Left ventricle myocardium inferior (tissue), 1 donor: ENCODE results near the gene BRF1. TPM values are rescaled to one million over a fixed set of nuclear protein-coding genes. Genes with fewer than 3 reads are reported as not detected.

Source experiments
- DNase-seq: peaks from one replicate; pipeline ENCODE4 v3.0.0-alpha.2; 2020
- H3K27ac ChIP-seq: fragments of 200-600 bp; replicated peaks from 2 replicates; pipeline ENCODE4 v1.8.0; 2021
- H3K27me3 ChIP-seq: fragments of 200-600 bp; 2 replicates; pipeline ENCODE4 v1.8.0; 2021; ENCODE audit warnings: low read depth
- H3K36me3 ChIP-seq: fragments of 200-600 bp; 2 replicates; pipeline ENCODE4 v1.8.0; 2021
- H3K4me1 ChIP-seq: fragments of 200-600 bp; 2 replicates; pipeline ENCODE4 v1.8.0; 2021
- H3K4me3 ChIP-seq: fragments of 200-600 bp; 2 replicates; pipeline ENCODE4 v1.8.0; 2021; ENCODE audit warnings: mild to moderate bottlenecking, moderate library complexity
- H3K9me3 ChIP-seq: fragments of 200-600 bp; replicated peaks from 2 replicates; pipeline ENCODE4 v1.8.0; 2021
- intact Hi-C: fragments of 100-400 bp; cut with micrococcal nuclease; formaldehyde crosslinking; loops from one replicate; pipeline ENCODE4 v1.11.0; 2022
- total RNA-seq: library from RNA; stranded (reverse); fragmentation: NEBNext Ultra II Directional; extraction: Animal tissue kit (Norgen Biotek cat#: 25700); gene quantifications from one replicate; pipeline ENCODE4 v1.2.1, GENCODE V29; 2021
- TF ChIP-seq, protein P1 (sequence below): fragments of 200-600 bp; IDR thresholded peaks from 2 replicates; pipeline ENCODE4 v1.8.0; 2021; ENCODE audit warnings: antibody characterized with exemption, mild to moderate bottlenecking, borderline replicate concordance
- donor health status: DM: no; HTN: yes; CAD: no; lungs with severe emphysema.

The BRF1 gene
- total RNA-seq, 1 donor from 2014 or later = 19.8 TPM

DNA sequence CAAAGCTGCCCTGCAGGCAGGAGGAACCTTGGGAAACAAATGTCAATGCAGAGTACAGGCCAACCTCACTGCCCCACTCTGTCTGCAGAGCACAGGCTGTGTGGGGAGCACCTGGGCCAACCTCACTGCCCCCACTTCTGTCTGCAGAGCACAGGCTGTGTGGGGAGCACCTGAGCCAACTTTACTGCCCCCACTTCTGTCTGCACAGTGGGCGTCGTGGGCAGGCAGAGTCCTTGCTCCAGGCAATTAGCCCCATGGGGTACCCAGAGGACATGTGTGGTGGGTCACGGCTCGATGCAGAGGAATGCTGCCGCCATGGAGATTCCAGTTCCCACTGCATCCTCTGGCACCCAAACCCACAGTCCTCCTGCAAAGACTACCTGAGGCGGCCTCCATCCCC is 26.2 kb downstream of the BRF1 start:
- intact Hi-C loops = no loop called here
- Histone ChIP-seq H3K27ac (no peak overlapping the region), H3K4me3 (no peak overlapping the region), H3K27me3 (no peaks in the 10 kb centered on the region), H3K9me3 (no peaks in the 10 kb centered on the region), H3K4me1 (peaks cover 14% of the 10 kb centered on the region), H3K36me3 (no peaks in the 10 kb centered on the region)
- TF ChIP-seq, protein P1, sequence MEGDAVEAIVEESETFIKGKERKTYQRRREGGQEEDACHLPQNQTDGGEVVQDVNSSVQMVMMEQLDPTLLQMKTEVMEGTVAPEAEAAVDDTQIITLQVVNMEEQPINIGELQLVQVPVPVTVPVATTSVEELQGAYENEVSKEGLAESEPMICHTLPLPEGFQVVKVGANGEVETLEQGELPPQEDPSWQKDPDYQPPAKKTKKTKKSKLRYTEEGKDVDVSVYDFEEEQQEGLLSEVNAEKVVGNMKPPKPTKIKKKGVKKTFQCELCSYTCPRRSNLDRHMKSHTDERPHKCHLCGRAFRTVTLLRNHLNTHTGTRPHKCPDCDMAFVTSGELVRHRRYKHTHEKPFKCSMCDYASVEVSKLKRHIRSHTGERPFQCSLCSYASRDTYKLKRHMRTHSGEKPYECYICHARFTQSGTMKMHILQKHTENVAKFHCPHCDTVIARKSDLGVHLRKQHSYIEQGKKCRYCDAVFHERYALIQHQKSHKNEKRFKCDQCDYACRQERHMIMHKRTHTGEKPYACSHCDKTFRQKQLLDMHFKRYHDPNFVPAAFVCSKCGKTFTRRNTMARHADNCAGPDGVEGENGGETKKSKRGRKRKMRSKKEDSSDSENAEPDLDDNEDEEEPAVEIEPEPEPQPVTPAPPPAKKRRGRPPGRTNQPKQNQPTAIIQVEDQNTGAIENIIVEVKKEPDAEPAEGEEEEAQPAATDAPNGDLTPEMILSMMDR = no peak
- no peak for DNase-seq

DNA sequence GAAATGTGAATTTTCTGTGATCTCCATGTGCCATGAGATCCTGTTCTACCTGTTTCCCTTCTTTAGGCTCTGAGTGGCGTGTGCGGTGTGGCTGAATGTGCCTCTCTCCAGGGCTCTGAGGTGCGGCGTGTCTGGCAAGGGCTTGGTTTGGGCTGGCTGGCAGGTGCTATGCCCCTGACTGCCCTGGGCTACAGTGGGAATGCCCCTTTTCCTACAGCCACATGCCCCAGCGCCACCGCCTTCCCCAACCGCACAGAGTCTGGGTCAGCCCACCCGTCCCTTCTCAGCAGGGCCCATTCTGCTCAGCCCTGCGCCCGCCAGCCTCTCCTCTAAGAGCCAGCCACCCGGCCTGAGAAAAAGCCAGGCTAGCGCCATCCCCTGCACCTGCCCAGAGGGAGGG is 27.7 kb downstream of the BRF1 start:
- TF ChIP-seq, protein P1 = no peak
- no peak overlapping the region for H3K4me3 ChIP-seq
- no peaks in the 10 kb centered on the region for H3K27me3 ChIP-seq
- peaks cover 14% of the 10 kb centered on the region for H3K4me1 ChIP-seq
- DNase-seq = no peak
- no peak overlapping the region for H3K27ac ChIP-seq
- peaks cover 14% of the 10 kb centered on the region for H3K36me3 ChIP-seq
- intact Hi-C loops = no loop called here
- no peaks in the 10 kb centered on the region for H3K9me3 ChIP-seq

DNA sequence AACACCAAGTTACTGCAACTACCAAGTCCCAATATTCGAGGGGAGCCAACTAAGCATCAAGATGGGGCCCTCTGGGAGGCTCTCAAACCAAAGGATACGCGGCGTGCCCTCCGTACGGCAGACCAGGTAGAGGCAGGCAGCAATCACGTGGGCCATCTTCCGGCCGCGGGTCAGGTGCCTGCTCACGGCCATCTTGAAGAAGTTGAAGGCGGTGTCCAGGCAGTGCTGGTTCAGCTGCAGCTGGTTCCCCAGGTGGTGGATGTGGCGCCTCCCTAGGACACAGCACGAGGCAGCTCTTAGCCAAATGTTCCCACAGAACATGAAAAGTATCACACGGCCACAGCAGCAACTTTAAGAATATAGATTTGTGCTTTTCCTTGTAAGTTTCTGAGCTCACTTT is 28.2 kb downstream of the BRF1 start:
- Histone ChIP-seq H3K27me3 (no peaks in the 10 kb centered on the region), H3K9me3 (no peaks in the 10 kb centered on the region), H3K4me3 (no peak overlapping the region), H3K36me3 (peaks cover 15% of the 10 kb centered on the region), H3K4me1 (peaks cover 11% of the 10 kb centered on the region), H3K27ac (no peak overlapping the region)
- intact Hi-C loops = no loop called here
- DNase-seq = no peak
- TF ChIP-seq, protein P1 = no peak

GRCh38 chr14:105271224-105271890 is 29.4 kb downstream of the BRF1 start:
- Histone ChIP-seq H3K4me1 (peaks cover 9% of the 10 kb centered on the region), H3K4me3 (no peak overlapping the region), H3K36me3 (peaks cover 15% of the 10 kb centered on the region), H3K27me3 (no peaks in the 10 kb centered on the region), H3K27ac (no peak overlapping the region), H3K9me3 (no peaks in the 10 kb centered on the region)
- DNase-seq = no peak
- intact Hi-C loops = no loop called here
- TF ChIP-seq, protein P1 = no peak

GRCh38 chr14:105269405-105269804 is 31.4 kb downstream of the BRF1 start:
- intact Hi-C loops = no loop called here

More at GRCh38 chr14:105269405-105269804, 31.4 kb downstream of the BRF1 start:
- no peaks in the 10 kb centered on the region for H3K4me1 ChIP-seq
- peaks cover 15% of the 10 kb centered on the region for H3K36me3 ChIP-seq
- TF ChIP-seq, protein P1 = no peak
- H3K9me3 ChIP-seq = no peaks in the 10 kb centered on the region
- no peak overlapping the region for H3K27ac ChIP-seq
- no peaks in the 10 kb centered on the region for H3K27me3 ChIP-seq
- no peak for DNase-seq
- H3K4me3 ChIP-seq = no peak overlapping the region
